Liver (tissue), 3 donors: ENCODE data around the gene CCDC187.

Experiments used
- EGR1 ChIP-seq, 2 donors: IDR thresholded peaks; 2 replicates each; pipeline ENCODE4 v1.6.1; 2016 to 2018; ENCODE audit warnings: antibody characterized with exemption in 2 of 2, low read depth in 2 of 2
- JUND ChIP-seq, 2 donors: IDR thresholded peaks; 2 replicates each; pipeline ENCODE4 v1.6.1; 2016; ENCODE audit warnings: antibody characterized with exemption in 2 of 2
- MAX ChIP-seq: IDR thresholded peaks from 2 replicates; pipeline ENCODE4 v1.6.1; 2016; ENCODE audit warnings: antibody characterized with exemption
- REST ChIP-seq: IDR thresholded peaks from 2 replicates; pipeline ENCODE4 v1.6.1; 2016; ENCODE audit warnings: antibody characterized with exemption, mild to moderate bottlenecking
- TAF1 ChIP-seq: conservative IDR thresholded peaks from 2 replicates; pipeline ENCODE4 v1.6.1; 2016; ENCODE audit warnings: antibody characterized with exemption, mild to moderate bottlenecking
- YY1 ChIP-seq: IDR thresholded peaks from 2 replicates; pipeline ENCODE4 v1.6.1; 2016; ENCODE audit warnings: antibody characterized with exemption, mild to moderate bottlenecking
- TF ChIP-seq, protein P1 (sequence below): fragments of 150-350 bp; IDR thresholded peaks from 2 replicates; pipeline ENCODE4 v1.5.1; 2017; ENCODE audit warnings: improper control_type of control experiment, low read depth, low read length; ENCODE audit not compliant: missing input control
- donor health status: healthy.
- donor health status: healthy.

GRCh38 chr9:136323371-136323789 lies 19.5 kb upstream of the CCDC187 start:
- TF ChIP-seq MAX (no peak), JUND (IDR thresholded peaks at IDR 0.05) (no peak), TAF1 (no peak), YY1 (no peak), REST (no peak), EGR1 (IDR thresholded peaks at IDR 0.05; ENCODE audit: low read depth in 2 of 2) (no peak)
- TF ChIP-seq, protein P1, sequence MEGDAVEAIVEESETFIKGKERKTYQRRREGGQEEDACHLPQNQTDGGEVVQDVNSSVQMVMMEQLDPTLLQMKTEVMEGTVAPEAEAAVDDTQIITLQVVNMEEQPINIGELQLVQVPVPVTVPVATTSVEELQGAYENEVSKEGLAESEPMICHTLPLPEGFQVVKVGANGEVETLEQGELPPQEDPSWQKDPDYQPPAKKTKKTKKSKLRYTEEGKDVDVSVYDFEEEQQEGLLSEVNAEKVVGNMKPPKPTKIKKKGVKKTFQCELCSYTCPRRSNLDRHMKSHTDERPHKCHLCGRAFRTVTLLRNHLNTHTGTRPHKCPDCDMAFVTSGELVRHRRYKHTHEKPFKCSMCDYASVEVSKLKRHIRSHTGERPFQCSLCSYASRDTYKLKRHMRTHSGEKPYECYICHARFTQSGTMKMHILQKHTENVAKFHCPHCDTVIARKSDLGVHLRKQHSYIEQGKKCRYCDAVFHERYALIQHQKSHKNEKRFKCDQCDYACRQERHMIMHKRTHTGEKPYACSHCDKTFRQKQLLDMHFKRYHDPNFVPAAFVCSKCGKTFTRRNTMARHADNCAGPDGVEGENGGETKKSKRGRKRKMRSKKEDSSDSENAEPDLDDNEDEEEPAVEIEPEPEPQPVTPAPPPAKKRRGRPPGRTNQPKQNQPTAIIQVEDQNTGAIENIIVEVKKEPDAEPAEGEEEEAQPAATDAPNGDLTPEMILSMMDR = no peak
